Ectodermal cell (in vitro differentiated cells): ENCODE results near the gene COQ5. TPM values are rescaled to one million over a fixed set of nuclear protein-coding genes. Genes with fewer than 3 reads are reported as not detected.

Experiments
- H3K27ac ChIP-seq: 2 replicates; pipeline ENCODE4 v1.7.0; 2013; ENCODE audit warnings: mild to moderate bottlenecking, low read depth, low read length; ENCODE audit not compliant: insufficient read depth, poor library complexity, severe bottlenecking
- H3K27me3 ChIP-seq: 2 replicates; pipeline ENCODE4 v1.7.0; 2013; ENCODE audit warnings: mild to moderate bottlenecking, low read length; ENCODE audit not compliant: insufficient read depth, control insufficient read depth, poor library complexity, severe bottlenecking
- H3K36me3 ChIP-seq: one replicate; pipeline ENCODE4 v1.7.0; 2013; ENCODE audit warnings: low read length; ENCODE audit not compliant: control insufficient read depth, insufficient read depth
- H3K4me1 ChIP-seq: one replicate; pipeline ENCODE4 v1.7.0; 2013; ENCODE audit warnings: low read length; ENCODE audit not compliant: control insufficient read depth, insufficient read depth
- H3K4me3 ChIP-seq: 2 replicates; pipeline ENCODE4 v1.7.0; 2013; ENCODE audit warnings: low read depth, low read length, control low read depth; ENCODE audit not compliant: insufficient read depth
- H3K9me3 ChIP-seq: 2 replicates; pipeline ENCODE4 v1.7.0; 2013; ENCODE audit warnings: mild to moderate bottlenecking, low read length, moderate library complexity; ENCODE audit not compliant: control insufficient read depth
- WGBS, 2 experiments: methylation state at CpG; one replicate each; pipeline ENCODE4 v1.1.7; 2013; ENCODE audit warnings: missing lambda C conversion rate in 2 of 2; 5-methylcytosine and 5-hydroxymethylcytosine counted together
- polyA plus RNA-seq, 4 experiments: library from polyadenylated mRNA; stranded (reverse); fragments of 50-300 nt; gene quantifications; one replicate each; pipeline ENCODE4 v1.2.3, GENCODE V29; 2013

COQ5 gene
- polyA plus RNA-seq (2013, experiment 1 of 4): 61.6 TPM
- polyA plus RNA-seq (2013, experiment 2 of 4): 56.3 TPM
- 51.2 TPM for polyA plus RNA-seq (2013, experiment 3 of 4)
- 58.4 TPM for polyA plus RNA-seq (2013, experiment 4 of 4)

- WGBS, 2 experiments: 2% methylated on average over 38 of the region's 38 CpGs
- H3K4me3 ChIP-seq: peak within 1 kb of the TSS; percentile 82
- H3K36me3 ChIP-seq: no peaks in the 10 kb centered on the region
- peak within 1 kb of the TSS; percentile 92 for H3K27ac ChIP-seq
- H3K27me3 ChIP-seq: no peaks in the 10 kb centered on the region
- peaks cover 6% of the 10 kb centered on the region for H3K4me1 ChIP-seq
- no peaks in the 10 kb centered on the region for H3K9me3 ChIP-seq
Measured at GRCh38 chr12:120528861-120529525, at the start of gene COQ5. Gene COQ5 (minus strand): TSS chr12:120529158. CDS start chr12:120529141, 17 bp downstream.

- 95% methylated on average over 2 of the region's 2 CpGs for WGBS, 2 experiments
- no peaks in the 10 kb centered on the region for H3K27me3 ChIP-seq
- no peaks in the 10 kb centered on the region for H3K9me3 ChIP-seq
- H3K4me1 ChIP-seq: no peaks in the 10 kb centered on the region
- no peak overlapping the region for H3K4me3 ChIP-seq
- H3K36me3 ChIP-seq: peaks cover 62% of the 10 kb centered on the region
- H3K27ac ChIP-seq: no peak overlapping the region
Measured at GRCh38 chr12:120574106-120574505, 45.1 kb upstream of the COQ5 start.

- Histone ChIP-seq H3K27ac (no peak overlapping the region), H3K27me3 (no peaks in the 10 kb centered on the region), H3K36me3 (peaks cover 61% of the 10 kb centered on the region), H3K9me3 (no peaks in the 10 kb centered on the region), H3K4me1 (no peaks in the 10 kb centered on the region), H3K4me3 (no peak overlapping the region)
- WGBS, 2 experiments: 95 to 96% methylated on average over 6 of the region's 6 CpGs
Measured at GRCh38 chr12:120573560-120573959, 44.6 kb upstream of the COQ5 start.

GRCh38 chr12:120571299-120571698, 42.3 kb upstream of the COQ5 start:
- Histone ChIP-seq H3K9me3 (no peaks in the 10 kb centered on the region), H3K4me1 (no peaks in the 10 kb centered on the region), H3K27me3 (no peaks in the 10 kb centered on the region), H3K4me3 (no peak overlapping the region), H3K36me3 (peaks cover 61% of the 10 kb centered on the region), H3K27ac (no peak overlapping the region)
- 86% methylated on average over 5 of the region's 5 CpGs for WGBS, 2 experiments

- 96% methylated on average over 11 of the region's 11 CpGs for whole genome bisulfite sequencing, 2 experiments
- Histone ChIP-seq H3K4me1 (no peaks in the 10 kb centered on the region), H3K9me3 (no peaks in the 10 kb centered on the region), H3K4me3 (no peak overlapping the region), H3K27ac (no peak overlapping the region), H3K27me3 (no peaks in the 10 kb centered on the region), H3K36me3 (peaks cover 75% of the 10 kb centered on the region)
Measured at GRCh38 chr12:120563495-120563894, 34.5 kb upstream of the COQ5 start.

- 95 to 96% methylated on average over 8 of the region's 8 CpGs for WGBS, 2 experiments
- H3K9me3 ChIP-seq: no peaks in the 10 kb centered on the region
- H3K4me1 ChIP-seq: no peaks in the 10 kb centered on the region
- H3K36me3 ChIP-seq: peaks cover 70% of the 10 kb centered on the region
- no peak overlapping the region for H3K4me3 ChIP-seq
- no peaks in the 10 kb centered on the region for H3K27me3 ChIP-seq
- H3K27ac ChIP-seq: no peak overlapping the region
Measured at GRCh38 chr12:120562906-120563305, 33.9 kb upstream of the COQ5 start.

- Histone ChIP-seq H3K9me3 (no peaks in the 10 kb centered on the region), H3K4me1 (no peaks in the 10 kb centered on the region), H3K27ac (no peak overlapping the region), H3K27me3 (no peaks in the 10 kb centered on the region), H3K36me3 (peaks cover 42% of the 10 kb centered on the region), H3K4me3 (no peak overlapping the region)
- WGBS, 2 experiments: 97 to 98% methylated on average over 2 of the region's 2 CpGs
Measured at GRCh38 chr12:120557589-120557988, 28.6 kb upstream of the COQ5 start.

- WGBS, 2 experiments: 93 to 100% methylated on average over 1 of the region's 1 CpG
- Histone ChIP-seq H3K36me3 (peaks cover 29% of the 10 kb centered on the region), H3K27ac (no peak overlapping the region), H3K27me3 (no peaks in the 10 kb centered on the region), H3K4me3 (no peak overlapping the region), H3K9me3 (no peaks in the 10 kb centered on the region), H3K4me1 (no peaks in the 10 kb centered on the region)
Measured at GRCh38 chr12:120554678-120555077, 25.7 kb upstream of the COQ5 start.

- no peak overlapping the region for H3K27ac ChIP-seq
- H3K4me1 ChIP-seq: no peaks in the 10 kb centered on the region
- H3K27me3 ChIP-seq: no peaks in the 10 kb centered on the region
- no peaks in the 10 kb centered on the region for H3K9me3 ChIP-seq
- WGBS, 2 experiments: 89 to 95% methylated on average over 3 of the region's 3 CpGs
- H3K36me3 ChIP-seq: peaks cover 23% of the 10 kb centered on the region
- H3K4me3 ChIP-seq: no peak overlapping the region
Measured at GRCh38 chr12:120546050-120546386, 17.1 kb upstream of the COQ5 start.

GRCh38 chr12:120544691-120545090, 15.7 kb upstream of the COQ5 start:
- WGBS, 2 experiments: 96% methylated on average over 3 of the region's 3 CpGs; no CpG with 5 or more reads in 1 of the 2 experiments

More at GRCh38 chr12:120544691-120545090, 15.7 kb upstream of the COQ5 start:
- Histone ChIP-seq H3K9me3 (no peaks in the 10 kb centered on the region), H3K36me3 (peaks cover 23% of the 10 kb centered on the region), H3K4me3 (no peak overlapping the region), H3K27ac (no peak overlapping the region), H3K4me1 (no peaks in the 10 kb centered on the region), H3K27me3 (no peaks in the 10 kb centered on the region)
